ENCODE results near the gene SLIT3. TPM values are rescaled to one million over a fixed set of nuclear protein-coding genes. Genes with fewer than 3 reads are reported as not detected.

Gene SLIT3
- total RNA-seq, 1 donor from 2014 or later = 31.8 TPM

GRCh38 chr5:169225830-169226356, 75.0 kb downstream of the SLIT3 start:
- H3K4me1 Mint-ChIP-seq (ENCODE audit: unreplicated experiment) = peaks cover 31% of the 10 kb centered on the region

GRCh38 chr5:169223595-169223953, 77.4 kb downstream of the SLIT3 start:
- no peak for DNase-seq (ENCODE audit: extremely low spot score, unreplicated experiment)
- peaks cover 32% of the 10 kb centered on the region for H3K4me1 Mint-ChIP-seq (ENCODE audit: unreplicated experiment)
- H3K27me3 Mint-ChIP-seq (ENCODE audit: unreplicated experiment) = no peaks in the 10 kb centered on the region
- H3K9me3 Mint-ChIP-seq (ENCODE audit: unreplicated experiment) = no peaks in the 10 kb centered on the region
- H3K36me3 Mint-ChIP-seq (ENCODE audit: unreplicated experiment) = no peaks in the 10 kb centered on the region
- peak overlapping the region; percentile 24 for H3K27ac Mint-ChIP-seq (ENCODE audit: unreplicated experiment)
- no peak overlapping the region for H3K4me3 Mint-ChIP-seq (ENCODE audit: unreplicated experiment)
- no peak for TF ChIP-seq CTCF (IDR thresholded peaks at IDR 0.05)

More at GRCh38 chr5:169225830-169226356, 75.0 kb downstream of the SLIT3 start:
- no peak for DNase-seq (ENCODE audit: extremely low spot score, unreplicated experiment)
- Mint-ChIP-seq H3K27me3 (ENCODE audit: unreplicated experiment) (no peaks in the 10 kb centered on the region), H3K9me3 (ENCODE audit: unreplicated experiment) (no peaks in the 10 kb centered on the region), H3K36me3 (ENCODE audit: unreplicated experiment) (no peaks in the 10 kb centered on the region), H3K27ac (ENCODE audit: unreplicated experiment) (no peak overlapping the region), H3K4me3 (ENCODE audit: unreplicated experiment) (no peak overlapping the region)
- no peak for TF ChIP-seq CTCF (IDR thresholded peaks at IDR 0.05)

- Mint-ChIP-seq H3K27ac (ENCODE audit: unreplicated experiment) (peak overlapping the region; percentile 29), H3K36me3 (ENCODE audit: unreplicated experiment) (no peaks in the 10 kb centered on the region), H3K4me3 (ENCODE audit: unreplicated experiment) (no peak overlapping the region), H3K27me3 (ENCODE audit: unreplicated experiment) (no peaks in the 10 kb centered on the region), H3K9me3 (ENCODE audit: unreplicated experiment) (no peaks in the 10 kb centered on the region), H3K4me1 (ENCODE audit: unreplicated experiment) (peaks cover 34% of the 10 kb centered on the region)
- TF ChIP-seq CTCF (IDR thresholded peaks at IDR 0.05) = no peak
- DNase-seq (ENCODE audit: extremely low spot score, unreplicated experiment) = no peak
Observed at GRCh38 chr5:169222934-169223594, 77.9 kb downstream of the SLIT3 start.

GRCh38 chr5:169221519-169221918, 79.4 kb downstream of the SLIT3 start:
- H3K27ac Mint-ChIP-seq (ENCODE audit: unreplicated experiment) = no peak overlapping the region
- no peaks in the 10 kb centered on the region for H3K36me3 Mint-ChIP-seq (ENCODE audit: unreplicated experiment)
- no peak overlapping the region for H3K4me3 Mint-ChIP-seq (ENCODE audit: unreplicated experiment)
- peaks cover 47% of the 10 kb centered on the region for H3K4me1 Mint-ChIP-seq (ENCODE audit: unreplicated experiment)
- no peaks in the 10 kb centered on the region for H3K9me3 Mint-ChIP-seq (ENCODE audit: unreplicated experiment)
- TF ChIP-seq CTCF (IDR thresholded peaks at IDR 0.05) = no peak
- H3K27me3 Mint-ChIP-seq (ENCODE audit: unreplicated experiment) = no peaks in the 10 kb centered on the region
- no peak for DNase-seq (ENCODE audit: extremely low spot score, unreplicated experiment)

- TF ChIP-seq CTCF (IDR thresholded peaks at IDR 0.05) = no peak
- Mint-ChIP-seq H3K4me1 (ENCODE audit: unreplicated experiment) (peaks cover 48% of the 10 kb centered on the region), H3K9me3 (ENCODE audit: unreplicated experiment) (no peaks in the 10 kb centered on the region), H3K27ac (ENCODE audit: unreplicated experiment) (no peak overlapping the region), H3K4me3 (ENCODE audit: unreplicated experiment) (no peak overlapping the region), H3K36me3 (ENCODE audit: unreplicated experiment) (no peaks in the 10 kb centered on the region), H3K27me3 (ENCODE audit: unreplicated experiment) (no peaks in the 10 kb centered on the region)
- no peak for DNase-seq (ENCODE audit: extremely low spot score, unreplicated experiment)
Observed at GRCh38 chr5:169219961-169220360, 81.0 kb downstream of the SLIT3 start.
